Astrocyte (in vitro differentiated cells and primary cell): ENCODE data around the gene PIK3R2. TPM values are rescaled to one million over a fixed set of nuclear protein-coding genes. Genes with fewer than 3 reads are reported as not detected.
A peak's percentile ranks its signal among the peaks of the same experiment; 100 is the strongest.

ENCODE experiments used
- DNase-seq: peaks from one replicate; pipeline ENCODE4 v3.0.0-alpha.2; 2010; ENCODE audit warnings: low read depth
- FAIRE-seq: peaks from 2 replicates; lab custom pipeline; 2011; peaks lifted over from hg19 to GRCh38; lab: Jason Lieb, UNC
- H2AFZ ChIP-seq: 2 replicates; pipeline ENCODE4 v1.6.0; 2012; ENCODE audit warnings: low read depth, low read length, inconsistent platforms
- H3K27ac ChIP-seq: 2 replicates; pipeline ENCODE4 v1.5.1; 2011; ENCODE audit warnings: low read depth, low read length, inconsistent platforms
- H3K27me3 ChIP-seq: 2 replicates; pipeline ENCODE4 v1.6.0; 2011; ENCODE audit warnings: low read length, inconsistent platforms; ENCODE audit not compliant: insufficient read depth
- H3K36me3 ChIP-seq: 2 replicates; pipeline ENCODE4 v1.5.1; 2011; ENCODE audit warnings: low read length, inconsistent platforms; ENCODE audit not compliant: insufficient read depth
- H3K4me1 ChIP-seq: 2 replicates; pipeline ENCODE4 v1.5.1; 2011; ENCODE audit warnings: low read length, inconsistent platforms; ENCODE audit not compliant: insufficient read depth
- H3K4me2 ChIP-seq: 2 replicates; pipeline ENCODE4 v1.6.0; 2012; ENCODE audit warnings: low read length, inconsistent platforms
- H3K4me3 ChIP-seq: 2 replicates; pipeline ENCODE4 v1.5.1; 2011; ENCODE audit warnings: low read depth, mild to moderate bottlenecking, low read length, inconsistent platforms; ENCODE audit not compliant: insufficient read depth
- H3K79me2 ChIP-seq: 2 replicates; pipeline ENCODE4 v1.6.0; 2012; ENCODE audit warnings: mild to moderate bottlenecking, low read length, inconsistent platforms; ENCODE audit not compliant: insufficient read depth
- H3K9ac ChIP-seq: 2 replicates; pipeline ENCODE4 v1.6.0; 2012; ENCODE audit warnings: mild to moderate bottlenecking, low read length, inconsistent platforms
- H3K9me3 ChIP-seq: 2 replicates; pipeline ENCODE4 v1.5.1; 2012; ENCODE audit warnings: low read depth, mild to moderate bottlenecking, low read length, inconsistent platforms; ENCODE audit not compliant: insufficient read depth
- H4K20me1 ChIP-seq: 2 replicates; pipeline ENCODE4 v1.6.0; 2012; ENCODE audit warnings: low read length, inconsistent platforms; ENCODE audit not compliant: insufficient read depth
- H3K27ac Mint-ChIP-seq: one replicate; pipeline ENCODE4 v1.8.0; 2021; ENCODE audit warnings: mild to moderate bottlenecking, mixed read lengths; ENCODE audit not compliant: unreplicated experiment
- H3K27me3 Mint-ChIP-seq: one replicate; pipeline ENCODE4 v1.8.0; 2021; ENCODE audit warnings: low read depth, mixed read lengths; ENCODE audit not compliant: unreplicated experiment
- H3K36me3 Mint-ChIP-seq: one replicate; pipeline ENCODE4 v1.8.0; 2021; ENCODE audit warnings: low read depth, mixed read lengths; ENCODE audit not compliant: unreplicated experiment
- H3K4me1 Mint-ChIP-seq: one replicate; pipeline ENCODE4 v1.8.0; 2021; ENCODE audit warnings: low read depth, mixed read lengths; ENCODE audit not compliant: unreplicated experiment
- H3K4me3 Mint-ChIP-seq: one replicate; pipeline ENCODE4 v1.8.0; 2021; ENCODE audit warnings: mild to moderate bottlenecking, moderate library complexity, mixed read lengths; ENCODE audit not compliant: unreplicated experiment
- H3K9me3 Mint-ChIP-seq: one replicate; pipeline ENCODE4 v1.8.0; 2021; ENCODE audit warnings: mild to moderate bottlenecking, mixed read lengths; ENCODE audit not compliant: unreplicated experiment
- EZH2 ChIP-seq: IDR thresholded peaks from 2 replicates; pipeline ENCODE4 v1.6.1; 2012; ENCODE audit warnings: mild to moderate bottlenecking, low read length, inconsistent platforms; ENCODE audit not compliant: insufficient read depth
- total RNA-seq: library from RNA; stranded (reverse); gene quantifications from 2 replicates; pipeline ENCODE4 v1.2.1, GENCODE V29; 2021
- TF ChIP-seq, protein P1 (sequence below): IDR thresholded peaks from 2 replicates; pipeline ENCODE4 v1.5.1; 2011; ENCODE audit warnings: low read depth, mild to moderate bottlenecking, inconsistent platforms, low read length, moderate library complexity; ENCODE audit not compliant: insufficient read depth

Gene PIK3R2
- total RNA-seq, 1 donor from 2014 or later = 58.4 TPM

DNA sequence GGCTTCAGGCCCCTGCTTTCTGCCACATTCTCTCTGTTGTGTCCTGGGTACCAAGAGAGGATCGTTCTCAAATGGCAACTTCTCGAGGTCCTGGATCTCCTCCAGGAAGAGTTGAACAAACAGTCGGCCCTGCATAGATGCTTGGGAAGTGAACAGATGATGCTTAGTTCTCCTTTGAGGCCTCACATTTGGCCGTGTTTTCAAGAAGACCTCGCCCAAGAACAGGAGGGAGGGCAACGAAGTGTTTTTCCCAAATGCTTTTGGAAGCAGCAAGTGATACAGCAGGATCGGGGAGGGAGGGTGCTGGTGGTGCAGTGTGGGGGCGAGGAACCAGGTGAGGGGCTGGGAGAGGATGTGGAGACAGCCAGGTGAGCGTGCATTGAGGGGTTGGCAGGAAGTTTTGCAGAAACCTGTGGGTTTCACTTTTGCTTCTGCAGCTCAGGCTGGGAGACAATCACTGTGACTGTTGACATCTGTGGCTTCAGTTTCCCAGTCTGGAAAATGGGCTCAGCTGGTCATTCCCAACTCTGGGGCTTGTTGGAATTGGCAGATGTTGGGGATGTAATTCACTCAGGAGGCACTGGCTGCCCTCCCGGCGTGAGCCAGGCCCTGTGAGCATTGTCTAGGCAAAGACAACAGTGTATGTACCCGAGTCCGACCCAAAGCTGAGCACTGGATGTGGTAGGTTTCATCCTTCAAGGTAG is 33.8 kb upstream of the PIK3R2 start:
- FAIRE-seq = no peak
- peaks cover 13% of the 10 kb centered on the region for H3K36me3 Mint-ChIP-seq
- TF ChIP-seq, protein P1, sequence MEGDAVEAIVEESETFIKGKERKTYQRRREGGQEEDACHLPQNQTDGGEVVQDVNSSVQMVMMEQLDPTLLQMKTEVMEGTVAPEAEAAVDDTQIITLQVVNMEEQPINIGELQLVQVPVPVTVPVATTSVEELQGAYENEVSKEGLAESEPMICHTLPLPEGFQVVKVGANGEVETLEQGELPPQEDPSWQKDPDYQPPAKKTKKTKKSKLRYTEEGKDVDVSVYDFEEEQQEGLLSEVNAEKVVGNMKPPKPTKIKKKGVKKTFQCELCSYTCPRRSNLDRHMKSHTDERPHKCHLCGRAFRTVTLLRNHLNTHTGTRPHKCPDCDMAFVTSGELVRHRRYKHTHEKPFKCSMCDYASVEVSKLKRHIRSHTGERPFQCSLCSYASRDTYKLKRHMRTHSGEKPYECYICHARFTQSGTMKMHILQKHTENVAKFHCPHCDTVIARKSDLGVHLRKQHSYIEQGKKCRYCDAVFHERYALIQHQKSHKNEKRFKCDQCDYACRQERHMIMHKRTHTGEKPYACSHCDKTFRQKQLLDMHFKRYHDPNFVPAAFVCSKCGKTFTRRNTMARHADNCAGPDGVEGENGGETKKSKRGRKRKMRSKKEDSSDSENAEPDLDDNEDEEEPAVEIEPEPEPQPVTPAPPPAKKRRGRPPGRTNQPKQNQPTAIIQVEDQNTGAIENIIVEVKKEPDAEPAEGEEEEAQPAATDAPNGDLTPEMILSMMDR = no peak
- TF ChIP-seq EZH2 = no peak
- Histone ChIP-seq H4K20me1 (peaks cover 11% of the 10 kb centered on the region), H3K27ac (no peak overlapping the region), H3K36me3 (no peaks in the 10 kb centered on the region), H3K27me3 (no peaks in the 10 kb centered on the region), H3K9me3 (no peaks in the 10 kb centered on the region), H2AFZ (no peak overlapping the region), H3K4me2 (peak overlapping the region; percentile 97), H3K4me1 (peaks cover 12% of the 10 kb centered on the region), H3K4me3 (peak overlapping the region; percentile 67), H3K79me2 (peaks cover 4% of the 10 kb centered on the region), H3K9ac (peak overlapping the region; percentile 79)
- peaks cover 3% of the 10 kb centered on the region for H3K27me3 Mint-ChIP-seq
- H3K4me3 Mint-ChIP-seq = peak overlapping the region; percentile 80
- H3K9me3 Mint-ChIP-seq = no peaks in the 10 kb centered on the region
- H3K27ac Mint-ChIP-seq = no peak overlapping the region
- H3K4me1 Mint-ChIP-seq = peaks cover 2% of the 10 kb centered on the region
- DNase-seq = no peak

DNA sequence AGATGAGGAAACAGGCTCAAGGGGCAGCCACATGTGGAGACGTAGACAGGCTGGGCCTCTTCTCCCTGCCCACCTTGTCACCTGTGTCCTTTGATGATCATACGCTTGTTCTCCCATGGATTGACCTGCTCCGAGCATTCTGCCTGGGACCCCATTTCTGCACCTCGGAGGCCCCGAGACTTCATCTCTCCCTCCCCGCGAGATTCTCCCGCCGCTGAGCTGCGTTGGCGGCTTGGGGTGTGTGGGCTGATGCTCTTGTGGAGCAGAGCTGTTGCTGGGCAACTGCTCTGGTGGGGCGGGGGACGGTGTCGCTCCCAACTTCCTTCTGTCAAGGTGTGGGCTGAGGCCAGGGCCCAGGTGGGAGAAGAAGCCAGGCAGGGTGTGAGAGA is 33.3 kb upstream of the PIK3R2 start:
- H3K4me1 Mint-ChIP-seq = peaks cover 2% of the 10 kb centered on the region
- H3K27me3 Mint-ChIP-seq = peaks cover 3% of the 10 kb centered on the region
- no peak overlapping the region for H3K27ac Mint-ChIP-seq
- Histone ChIP-seq H3K4me1 (peaks cover 12% of the 10 kb centered on the region), H2AFZ (no peak overlapping the region), H3K9ac (no peak overlapping the region), H3K4me2 (no peak overlapping the region), H3K27ac (no peak overlapping the region), H3K9me3 (no peaks in the 10 kb centered on the region), H3K4me3 (no peak overlapping the region), H4K20me1 (peaks cover 11% of the 10 kb centered on the region), H3K79me2 (peaks cover 4% of the 10 kb centered on the region), H3K36me3 (no peaks in the 10 kb centered on the region), H3K27me3 (no peaks in the 10 kb centered on the region)
- FAIRE-seq = no peak
- no peak for TF ChIP-seq EZH2
- TF ChIP-seq, protein P1 = no peak
- no peaks in the 10 kb centered on the region for H3K9me3 Mint-ChIP-seq
- no peak overlapping the region for H3K4me3 Mint-ChIP-seq
- no peak for DNase-seq
- peaks cover 17% of the 10 kb centered on the region for H3K36me3 Mint-ChIP-seq

DNA sequence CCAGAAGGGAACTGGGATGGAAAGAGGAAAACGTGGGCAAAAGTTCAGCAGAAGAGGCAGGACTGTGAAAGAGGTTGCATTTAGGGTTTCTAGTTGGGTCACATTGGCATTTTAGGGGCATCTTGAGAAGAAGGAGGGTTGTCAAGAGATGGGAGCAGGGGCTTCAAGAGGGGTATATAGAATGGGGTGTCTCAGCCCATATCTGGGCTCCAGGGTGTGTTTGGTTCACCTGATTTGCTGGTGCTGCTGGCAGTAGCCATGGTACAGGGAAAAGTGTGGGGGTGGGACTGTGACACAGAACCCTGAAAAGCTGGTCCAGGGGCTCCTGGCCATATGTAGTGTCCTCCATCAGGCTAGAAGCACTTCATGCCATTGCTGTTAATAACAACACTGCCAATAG is 32.8 kb upstream of the PIK3R2 start:
- Mint-ChIP-seq H3K27ac (no peak overlapping the region), H3K27me3 (peaks cover 3% of the 10 kb centered on the region), H3K36me3 (peaks cover 17% of the 10 kb centered on the region), H3K4me3 (no peak overlapping the region), H3K9me3 (no peaks in the 10 kb centered on the region), H3K4me1 (peaks cover 2% of the 10 kb centered on the region)
- H3K9ac ChIP-seq = no peak overlapping the region
- peaks cover 4% of the 10 kb centered on the region for H3K79me2 ChIP-seq
- H3K27me3 ChIP-seq = no peaks in the 10 kb centered on the region
- H3K9me3 ChIP-seq = no peaks in the 10 kb centered on the region
- H3K4me3 ChIP-seq = no peak overlapping the region
- no peaks in the 10 kb centered on the region for H3K36me3 ChIP-seq
- DNase-seq = no peak
- no peak overlapping the region for H2AFZ ChIP-seq
- no peak for FAIRE-seq
- H4K20me1 ChIP-seq = peaks cover 11% of the 10 kb centered on the region
- H3K4me2 ChIP-seq = no peak overlapping the region
- H3K27ac ChIP-seq = no peak overlapping the region
- H3K4me1 ChIP-seq = peaks cover 12% of the 10 kb centered on the region
- TF ChIP-seq, protein P1 = no peak
- TF ChIP-seq EZH2 = no peak
